RPMI7951 (cell line): ENCODE data around the gene GAGE12H. TPM values are rescaled to one million over a fixed set of nuclear protein-coding genes. Genes with fewer than 3 reads are reported as not detected.
"Not testable (repeated sequence)": the region's sequence is repeated elsewhere in the genome, so short reads cannot be mapped to it uniquely, and the experiment has no call there.

Experiments used
- DNase-seq: peaks from one replicate; pipeline ENCODE4 v3.0.0-alpha.2; 2012; ENCODE audit warnings: low read depth
- total RNA-seq: library from RNA; depleted of rRNA; stranded (reverse); fragments of >200 nt; shearing (Covaris generic); gene quantifications from 2 replicates; pipeline ENCODE4 v1.2.3, GENCODE V29; 2014; rRNA removed

The GAGE12H gene
- not detected in 2 replicates for total RNA-seq

DNA sequence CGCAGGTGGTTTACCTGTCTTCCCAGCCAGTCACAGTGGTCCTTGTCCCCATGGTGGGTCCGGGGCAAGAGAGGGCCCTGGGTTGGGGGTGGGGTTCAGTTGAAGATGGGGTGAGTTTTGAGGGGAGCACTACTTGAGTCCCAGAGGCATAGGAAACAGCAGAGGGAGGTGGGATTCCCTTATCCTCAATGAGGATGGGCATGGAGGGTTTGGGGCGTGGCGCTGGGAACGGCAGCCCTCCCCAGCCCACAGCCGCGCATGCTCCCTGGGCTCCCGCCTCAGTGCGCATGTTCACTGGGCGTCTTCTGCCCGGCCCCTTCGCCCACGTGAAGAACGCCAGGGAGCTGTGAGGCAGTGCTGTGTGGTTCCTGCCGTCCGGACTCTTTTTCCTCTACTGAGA lies at the start of gene GAGE12H:
Gene GAGE12H, plus strand, starts transcription at position 301 of the 400 bp plus-strand sequence. CDS start 1,155 bp downstream, outside the sequence.
- DNase-seq = not testable (repeated sequence)

- DNase-seq = not testable (repeated sequence)
These were observed 47.9 kb upstream of the GAGE12H start, which contains the start of gene GAGE12C for GRCh38 chrX:49531877-49532276. Gene GAGE12C (plus strand): TSS chrX:49532177. CDS start chrX:49533332, 1,155 bp downstream.

DNA sequence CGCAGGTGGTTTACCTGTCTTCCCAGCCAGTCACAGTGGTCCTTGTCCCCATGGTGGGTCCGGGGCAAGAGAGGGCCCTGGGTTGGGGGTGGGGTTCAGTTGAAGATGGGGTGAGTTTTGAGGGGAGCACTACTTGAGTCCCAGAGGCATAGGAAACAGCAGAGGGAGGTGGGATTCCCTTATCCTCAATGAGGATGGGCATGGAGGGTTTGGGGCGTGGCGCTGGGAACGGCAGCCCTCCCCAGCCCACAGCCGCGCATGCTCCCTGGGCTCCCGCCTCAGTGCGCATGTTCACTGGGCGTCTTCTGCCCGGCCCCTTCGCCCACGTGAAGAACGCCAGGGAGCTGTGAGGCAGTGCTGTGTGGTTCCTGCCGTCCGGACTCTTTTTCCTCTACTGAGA lies 38.3 kb upstream of the GAGE12H start, which contains the start of gene GAGE12D:
Gene GAGE12D, plus strand, starts transcription at position 301 of the 400 bp plus-strand sequence. CDS start 1,155 bp downstream, outside the sequence.
- DNase-seq = not testable (repeated sequence)

- not testable (repeated sequence) for DNase-seq
These were observed 28.8 kb upstream of the GAGE12H start, which contains the start of gene GAGE12E for GRCh38 chrX:49550989-49551388. Gene GAGE12E (plus strand): TSS chrX:49551289. CDS start chrX:49552444, 1,155 bp downstream.

DNA sequence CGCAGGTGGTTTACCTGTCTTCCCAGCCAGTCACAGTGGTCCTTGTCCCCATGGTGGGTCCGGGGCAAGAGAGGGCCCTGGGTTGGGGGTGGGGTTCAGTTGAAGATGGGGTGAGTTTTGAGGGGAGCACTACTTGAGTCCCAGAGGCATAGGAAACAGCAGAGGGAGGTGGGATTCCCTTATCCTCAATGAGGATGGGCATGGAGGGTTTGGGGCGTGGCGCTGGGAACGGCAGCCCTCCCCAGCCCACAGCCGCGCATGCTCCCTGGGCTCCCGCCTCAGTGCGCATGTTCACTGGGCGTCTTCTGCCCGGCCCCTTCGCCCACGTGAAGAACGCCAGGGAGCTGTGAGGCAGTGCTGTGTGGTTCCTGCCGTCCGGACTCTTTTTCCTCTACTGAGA lies 19.2 kb upstream of the GAGE12H start, which contains the start of gene GAGE12F:
Gene GAGE12F, plus strand, starts transcription at position 301 of the 400 bp plus-strand sequence. CDS start 1,155 bp downstream, outside the sequence.
- DNase-seq = not testable (repeated sequence)

DNA sequence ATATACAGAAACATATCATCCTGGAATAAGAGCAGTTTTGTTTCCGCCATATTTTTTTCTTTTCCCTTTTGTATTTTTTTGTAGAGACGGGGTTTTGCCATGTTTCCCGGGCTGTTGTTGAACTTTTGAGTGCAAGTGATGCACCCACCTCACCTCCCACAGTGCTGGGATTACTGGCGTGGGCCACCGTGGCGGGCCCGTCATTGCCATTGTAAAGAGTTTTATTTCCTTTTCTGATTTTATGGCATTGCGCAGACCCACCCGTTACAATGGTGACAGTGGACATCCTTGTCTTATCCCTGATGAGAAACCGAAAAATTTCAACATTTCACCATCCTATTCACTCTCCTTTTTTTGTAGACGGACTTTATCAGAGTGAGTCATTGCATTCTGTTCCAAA lies 11.0 kb upstream of the GAGE12H start:
- DNase-seq = not testable (repeated sequence)

DNA sequence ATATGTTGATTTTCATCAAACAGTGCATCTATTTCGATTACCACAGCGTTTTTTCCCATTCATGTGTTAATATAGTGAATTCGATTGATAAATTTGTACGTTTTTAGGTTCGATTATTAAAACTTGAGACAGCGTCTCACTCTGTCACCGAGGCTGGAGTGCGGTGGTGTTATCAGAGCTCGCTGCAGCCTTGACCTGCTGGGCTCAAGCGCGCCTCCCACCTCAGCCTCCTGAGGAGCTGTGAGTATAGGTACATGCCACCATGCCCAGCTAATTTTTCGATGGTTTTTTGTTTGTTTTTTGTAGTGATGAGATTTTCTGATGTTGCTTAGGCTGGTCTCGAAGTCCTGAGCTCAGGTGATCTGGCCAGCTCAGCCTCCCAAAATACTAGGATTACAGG lies 10.6 kb upstream of the GAGE12H start:
- DNase-seq = not testable (repeated sequence)

DNA sequence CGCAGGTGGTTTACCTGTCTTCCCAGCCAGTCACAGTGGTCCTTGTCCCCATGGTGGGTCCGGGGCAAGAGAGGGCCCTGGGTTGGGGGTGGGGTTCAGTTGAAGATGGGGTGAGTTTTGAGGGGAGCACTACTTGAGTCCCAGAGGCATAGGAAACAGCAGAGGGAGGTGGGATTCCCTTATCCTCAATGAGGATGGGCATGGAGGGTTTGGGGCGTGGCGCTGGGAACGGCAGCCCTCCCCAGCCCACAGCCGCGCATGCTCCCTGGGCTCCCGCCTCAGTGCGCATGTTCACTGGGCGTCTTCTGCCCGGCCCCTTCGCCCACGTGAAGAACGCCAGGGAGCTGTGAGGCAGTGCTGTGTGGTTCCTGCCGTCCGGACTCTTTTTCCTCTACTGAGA lies 9.6 kb upstream of the GAGE12H start, which contains the start of gene GAGE12G:
Gene GAGE12G, plus strand, starts transcription at position 301 of the 400 bp plus-strand sequence. CDS start 1,155 bp downstream, outside the sequence.
- DNase-seq = not testable (repeated sequence)

- not testable (repeated sequence) for DNase-seq
These were observed 9.4 kb downstream of the GAGE12H start, which contains the start of gene GAGE2A for GRCh38 chrX:49589196-49589595. Gene GAGE2A (plus strand): TSS chrX:49589496. CDS start chrX:49590651, 1,155 bp downstream.

DNA sequence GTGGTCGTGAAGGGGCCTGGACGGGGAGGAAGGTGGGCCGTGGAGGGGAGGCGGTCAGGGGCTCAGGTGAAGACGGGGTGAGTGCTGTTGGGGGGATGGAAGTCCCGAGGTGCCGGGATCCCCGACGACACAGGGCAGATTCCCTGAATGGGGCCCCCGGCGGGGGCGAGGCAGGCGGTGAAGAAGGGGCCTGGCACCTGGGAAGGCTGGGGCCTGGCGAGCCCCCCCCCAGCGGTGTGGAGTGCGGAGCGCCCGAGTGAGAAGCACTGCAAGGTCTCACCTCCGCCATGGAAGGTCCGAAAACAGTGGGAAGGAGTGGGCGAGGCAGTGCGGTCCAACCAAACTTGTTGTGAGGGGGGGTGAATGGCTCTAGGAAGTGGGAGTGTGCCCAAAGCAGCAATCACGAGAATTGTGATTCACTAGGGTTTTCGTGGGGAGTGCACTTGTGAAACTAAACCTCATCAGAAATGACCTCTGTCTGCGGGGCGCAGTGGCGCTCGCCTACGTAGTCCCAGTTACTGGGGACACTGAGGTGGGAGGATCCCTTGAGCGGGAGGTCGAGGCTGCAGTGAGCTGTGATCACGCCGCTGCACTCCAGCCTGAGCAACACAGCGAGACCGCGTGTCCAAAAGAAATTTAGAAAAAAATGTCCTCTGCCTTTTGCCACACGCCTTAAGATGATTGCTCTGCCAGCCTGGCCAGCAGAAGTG lies 10.2 kb downstream of the GAGE12H start:
- not testable (repeated sequence) for DNase-seq

- DNase-seq = not testable (repeated sequence)
These were observed 10.7 kb downstream of the GAGE12H start for GRCh38 chrX:49590488-49590887.

DNA sequence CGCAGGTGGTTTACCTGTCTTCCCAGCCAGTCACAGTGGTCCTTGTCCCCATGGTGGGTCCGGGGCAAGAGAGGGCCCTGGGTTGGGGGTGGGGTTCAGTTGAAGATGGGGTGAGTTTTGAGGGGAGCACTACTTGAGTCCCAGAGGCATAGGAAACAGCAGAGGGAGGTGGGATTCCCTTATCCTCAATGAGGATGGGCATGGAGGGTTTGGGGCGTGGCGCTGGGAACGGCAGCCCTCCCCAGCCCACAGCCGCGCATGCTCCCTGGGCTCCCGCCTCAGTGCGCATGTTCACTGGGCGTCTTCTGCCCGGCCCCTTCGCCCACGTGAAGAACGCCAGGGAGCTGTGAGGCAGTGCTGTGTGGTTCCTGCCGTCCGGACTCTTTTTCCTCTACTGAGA lies 19.0 kb downstream of the GAGE12H start, which contains the start of gene GAGE1:
Gene GAGE1, plus strand, starts transcription at position 301 of the 400 bp plus-strand sequence. CDS start 1,155 bp downstream, outside the sequence.
- not testable (repeated sequence) for DNase-seq

- DNase-seq = peak; percentile 2
These were observed 31.1 kb downstream of the GAGE12H start for GRCh38 chrX:49610718-49611310.

GRCh38 chrX:49618574-49618973 lies 38.8 kb downstream of the GAGE12H start:
- DNase-seq = no peak

DNA sequence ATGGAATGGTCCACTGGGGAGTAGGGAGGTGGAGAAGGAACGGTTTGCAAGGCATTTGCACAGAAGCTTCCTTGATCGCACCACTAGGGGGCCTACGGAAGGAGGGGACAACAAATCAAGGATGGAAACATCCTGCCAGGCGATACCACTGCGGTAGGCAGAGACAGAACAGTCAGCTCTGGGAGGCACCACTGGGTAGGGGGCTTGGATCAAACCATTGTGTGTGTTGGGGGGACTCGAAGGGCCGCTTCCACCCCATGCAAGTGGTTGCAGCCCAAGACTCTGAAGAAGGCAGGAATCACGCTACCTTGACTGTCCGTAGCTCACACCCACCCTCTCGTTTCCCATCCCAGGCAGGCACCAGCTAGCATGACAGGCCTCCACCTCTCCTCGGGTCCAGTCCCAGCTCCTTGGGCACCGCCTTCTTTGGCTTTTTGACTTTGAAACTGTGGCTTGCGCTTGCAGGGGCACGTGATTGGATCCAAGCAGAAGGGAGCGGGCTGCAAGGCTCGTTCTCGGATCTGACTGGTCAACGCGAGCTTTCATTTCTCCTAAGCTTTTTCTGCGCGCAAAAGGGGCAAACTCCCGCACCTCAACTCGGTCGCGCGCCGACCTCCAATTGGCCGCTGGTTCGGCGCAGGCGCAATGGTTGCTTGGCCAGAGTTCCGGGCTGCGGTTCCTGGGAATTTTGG lies 47.5 kb downstream of the GAGE12H start:
- DNase-seq = peak; percentile 19

Other genes with a start within 250 kb of the GAGE12H start
- 1.4 and 1.8 TPM in 2 replicates for gene GAGE13, start 248.4 kb upstream of the GAGE12H start, total RNA-seq
- gene GAGE12C, start 47.8 kb upstream of the GAGE12H start, total RNA-seq = not detected in 2 replicates
- not detected in 2 replicates for gene GAGE12D, start 38.2 kb upstream of the GAGE12H start, total RNA-seq
- gene GAGE12E, start 28.7 kb upstream of the GAGE12H start, total RNA-seq = not detected in 2 replicates
- not detected in 2 replicates for gene GAGE12F, start 19.1 kb upstream of the GAGE12H start, total RNA-seq
- not detected in 2 replicates for gene GAGE12G, start 9.5 kb upstream of the GAGE12H start, total RNA-seq
- 1.3 TPM in 1 of 2 replicates, not detected in the other for gene GAGE2A, start 9.5 kb downstream of the GAGE12H start, total RNA-seq
- gene GAGE1, start 19.1 kb downstream of the GAGE12H start, total RNA-seq = 0.20 and 0.96 TPM in 2 replicates
- 1.1 and 2.7 TPM in 2 replicates for gene PAGE1, start 116.0 kb downstream of the GAGE12H start, total RNA-seq
- gene PAGE4, start 249.4 kb downstream of the GAGE12H start, total RNA-seq = not detected in 2 replicates